Measurements from ENCODE around the gene BUB1.
A peak's percentile ranks its signal among the peaks of the same experiment; 100 is the strongest.

The BUB1 gene

DNA sequence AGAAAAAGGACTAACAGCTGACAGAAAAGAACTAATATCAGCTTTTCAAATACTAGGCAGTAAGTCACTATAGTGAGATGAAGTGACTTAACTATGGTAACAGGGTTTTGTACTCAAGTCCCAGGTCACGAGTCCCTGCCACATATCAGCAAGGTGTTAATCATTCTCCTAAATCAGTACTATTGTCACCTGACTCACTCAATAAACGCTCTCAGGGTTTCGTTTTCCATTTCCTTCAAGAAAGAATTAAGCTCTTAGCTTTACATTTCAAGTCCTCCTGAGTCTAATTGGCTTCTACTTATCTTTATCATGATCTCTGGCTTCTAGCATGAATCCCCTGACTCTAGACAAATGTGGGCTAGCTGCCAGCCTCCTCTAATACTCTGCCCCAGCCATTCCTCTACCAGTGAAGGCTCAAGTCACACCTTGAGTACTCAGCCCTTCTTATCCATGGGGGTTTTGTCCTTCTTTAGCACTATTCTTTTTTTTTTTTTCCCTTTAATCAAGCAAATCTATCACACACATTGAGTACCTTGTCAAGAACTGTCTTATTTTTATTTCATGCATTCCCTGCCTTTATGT lies 20.0 kb downstream of the BUB1 start:
- in situ Hi-C loops (cut with HindIII; ENCODE audit: low sequenced_read_pairs): no loop called here
- TF ChIP-seq, protein P1, sequence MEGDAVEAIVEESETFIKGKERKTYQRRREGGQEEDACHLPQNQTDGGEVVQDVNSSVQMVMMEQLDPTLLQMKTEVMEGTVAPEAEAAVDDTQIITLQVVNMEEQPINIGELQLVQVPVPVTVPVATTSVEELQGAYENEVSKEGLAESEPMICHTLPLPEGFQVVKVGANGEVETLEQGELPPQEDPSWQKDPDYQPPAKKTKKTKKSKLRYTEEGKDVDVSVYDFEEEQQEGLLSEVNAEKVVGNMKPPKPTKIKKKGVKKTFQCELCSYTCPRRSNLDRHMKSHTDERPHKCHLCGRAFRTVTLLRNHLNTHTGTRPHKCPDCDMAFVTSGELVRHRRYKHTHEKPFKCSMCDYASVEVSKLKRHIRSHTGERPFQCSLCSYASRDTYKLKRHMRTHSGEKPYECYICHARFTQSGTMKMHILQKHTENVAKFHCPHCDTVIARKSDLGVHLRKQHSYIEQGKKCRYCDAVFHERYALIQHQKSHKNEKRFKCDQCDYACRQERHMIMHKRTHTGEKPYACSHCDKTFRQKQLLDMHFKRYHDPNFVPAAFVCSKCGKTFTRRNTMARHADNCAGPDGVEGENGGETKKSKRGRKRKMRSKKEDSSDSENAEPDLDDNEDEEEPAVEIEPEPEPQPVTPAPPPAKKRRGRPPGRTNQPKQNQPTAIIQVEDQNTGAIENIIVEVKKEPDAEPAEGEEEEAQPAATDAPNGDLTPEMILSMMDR (IDR thresholded peaks at IDR 0.05; ENCODE audit: low read depth, low read length): no peak
- DNase-seq (ENCODE audit: low read depth, low spot score): no peak
- no peak overlapping the region for H3K4me3 ChIP-seq (ENCODE audit: low read depth, low read length)

DNA sequence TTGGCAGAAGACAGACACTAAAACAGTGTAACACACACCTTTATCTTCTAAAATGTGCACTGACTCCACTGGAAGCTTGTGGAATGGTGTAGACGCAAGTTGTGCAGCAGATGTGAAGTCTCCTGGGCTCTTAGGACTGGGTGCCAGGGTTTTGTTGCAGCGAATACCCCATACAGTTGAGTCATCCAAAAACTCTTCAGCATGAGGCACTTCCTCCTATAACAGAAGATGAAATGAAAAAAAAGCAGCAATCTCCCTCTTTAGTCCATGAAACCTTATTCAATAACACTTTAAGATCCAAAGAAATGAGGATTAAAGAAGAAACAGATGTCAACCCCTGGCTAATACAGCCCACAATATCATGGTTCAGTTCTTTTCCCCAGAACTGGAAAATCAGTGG lies 22.2 kb downstream of the BUB1 start:
- TF ChIP-seq, protein P1 (IDR thresholded peaks at IDR 0.05; ENCODE audit: low read depth, low read length): no peak
- H3K4me3 ChIP-seq (ENCODE audit: low read depth, low read length): no peak overlapping the region
- in situ Hi-C loops (cut with HindIII; ENCODE audit: low sequenced_read_pairs): no loop called here
- peak; percentile 29 for DNase-seq (ENCODE audit: low read depth, low spot score)

DNA sequence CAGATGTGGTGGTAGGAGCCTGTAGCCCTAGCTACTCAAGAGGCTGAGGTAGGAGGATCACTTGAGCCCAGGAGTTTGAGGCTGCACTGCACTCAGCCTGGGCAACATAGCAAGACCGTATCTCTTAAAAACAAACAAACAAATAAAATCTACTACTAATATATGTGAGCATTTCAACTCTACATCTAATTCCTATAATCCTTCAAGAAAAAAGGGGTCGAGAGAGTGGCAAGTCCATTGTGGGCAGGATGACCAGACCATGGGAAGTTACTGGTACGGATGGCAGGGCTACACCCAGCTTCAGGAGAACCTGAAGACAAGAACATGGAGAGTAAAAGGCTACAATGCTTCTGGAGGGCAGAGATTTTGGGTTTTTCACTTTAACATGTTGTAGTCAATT lies 24.0 kb downstream of the BUB1 start:
- in situ Hi-C loops (cut with HindIII; ENCODE audit: low sequenced_read_pairs): no loop called here
- H3K4me3 ChIP-seq (ENCODE audit: low read depth, low read length): no peak overlapping the region
- no peak for DNase-seq (ENCODE audit: low read depth, low spot score)
- TF ChIP-seq, protein P1 (IDR thresholded peaks at IDR 0.05; ENCODE audit: low read depth, low read length): no peak

DNA sequence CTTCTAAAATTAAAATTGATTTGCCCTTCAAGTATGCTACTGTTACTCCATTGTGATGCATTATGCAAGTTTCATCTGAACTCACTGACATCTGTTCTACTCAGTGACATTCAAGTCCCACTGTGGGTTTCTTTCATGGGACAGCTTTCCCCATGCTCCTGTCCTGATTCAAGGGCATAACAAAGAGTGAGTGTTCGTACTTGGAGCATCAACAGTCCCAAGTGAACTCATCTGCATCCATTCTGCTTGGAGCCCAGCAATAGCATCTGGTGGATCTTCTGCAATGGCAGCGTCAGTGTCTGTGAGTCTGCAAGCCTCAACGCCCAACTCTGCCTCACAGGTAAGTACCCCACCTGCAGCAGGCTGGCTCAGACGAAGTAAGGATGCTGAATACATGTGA lies 27.5 kb downstream of the BUB1 start:
- TF ChIP-seq, protein P1 (IDR thresholded peaks at IDR 0.05; ENCODE audit: low read depth, low read length): no peak
- in situ Hi-C loops (cut with HindIII; ENCODE audit: low sequenced_read_pairs): no loop called here
- DNase-seq (ENCODE audit: low read depth, low spot score): no peak
- no peak overlapping the region for H3K4me3 ChIP-seq (ENCODE audit: low read depth, low read length)

DNA sequence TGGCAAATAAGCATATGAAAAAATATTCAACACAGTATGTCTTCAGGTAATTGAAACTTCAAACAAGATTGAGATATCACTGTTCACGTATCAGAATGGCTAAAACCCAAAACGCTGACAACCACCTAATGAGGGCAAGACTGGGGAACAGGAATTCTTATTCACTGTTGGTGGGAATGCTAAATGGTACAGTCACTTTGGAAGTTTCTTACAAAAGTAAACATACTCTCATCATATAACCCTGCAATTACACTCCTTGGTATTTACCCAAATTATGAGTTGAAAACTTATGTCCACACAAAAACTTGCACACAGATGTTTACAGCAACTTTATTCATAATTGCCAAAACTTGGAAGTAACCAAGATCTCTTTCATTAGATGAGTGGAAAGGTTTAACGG lies 30.1 kb downstream of the BUB1 start:
- in situ Hi-C loops (cut with HindIII; ENCODE audit: low sequenced_read_pairs): no loop called here
- no peak overlapping the region for H3K4me3 ChIP-seq (ENCODE audit: low read depth, low read length)
- TF ChIP-seq, protein P1 (IDR thresholded peaks at IDR 0.05; ENCODE audit: low read depth, low read length): no peak
- DNase-seq (ENCODE audit: low read depth, low spot score): no peak

DNA sequence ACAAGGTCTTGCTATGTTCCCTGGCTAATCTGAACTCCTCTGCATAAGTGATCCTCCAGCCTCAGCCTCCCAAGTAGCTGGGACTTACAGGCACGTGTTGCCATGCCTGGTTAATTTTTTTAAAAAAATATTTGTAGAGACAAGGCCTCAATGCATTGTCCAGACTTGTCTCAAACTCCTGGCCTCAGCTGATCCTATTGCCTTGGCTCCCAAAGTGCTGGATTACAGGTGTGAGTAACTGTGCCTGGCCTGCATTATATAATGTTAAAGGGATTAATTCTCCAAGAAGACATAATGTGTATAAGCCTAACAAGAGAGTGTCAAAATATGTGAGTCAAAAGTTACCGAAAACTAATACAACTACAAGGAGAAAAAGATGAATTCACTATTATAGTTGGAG lies 32.2 kb downstream of the BUB1 start:
- no peak overlapping the region for H3K4me3 ChIP-seq (ENCODE audit: low read depth, low read length)
- TF ChIP-seq, protein P1 (IDR thresholded peaks at IDR 0.05; ENCODE audit: low read depth, low read length): no peak
- in situ Hi-C loops (cut with HindIII; ENCODE audit: low sequenced_read_pairs): no loop called here
- DNase-seq (ENCODE audit: low read depth, low spot score): no peak

DNA sequence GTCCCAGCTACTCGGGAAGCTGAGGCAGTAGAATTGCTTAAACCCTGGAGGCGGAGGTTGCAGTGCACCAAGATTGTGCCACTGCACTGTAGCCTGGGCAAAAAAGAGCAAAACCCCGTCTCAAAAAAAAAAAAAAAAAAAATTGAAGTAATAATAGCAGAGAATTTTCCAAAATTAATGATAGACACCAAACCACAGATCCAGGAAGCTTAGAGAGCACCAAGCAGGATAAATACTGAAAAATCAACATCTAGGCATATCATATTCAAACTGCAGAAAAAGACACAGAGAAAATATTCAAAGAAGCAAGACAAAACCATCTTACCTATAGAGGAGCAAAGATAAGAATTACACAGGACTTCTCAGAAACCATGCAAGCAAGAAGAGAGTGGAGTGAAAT lies 33.5 kb downstream of the BUB1 start:
- DNase-seq (ENCODE audit: low read depth, low spot score): no peak
- in situ Hi-C loops (cut with HindIII; ENCODE audit: low sequenced_read_pairs): no loop called here
- no peak overlapping the region for H3K4me3 ChIP-seq (ENCODE audit: low read depth, low read length)
- TF ChIP-seq, protein P1 (IDR thresholded peaks at IDR 0.05; ENCODE audit: low read depth, low read length): no peak
